IMR-90 (cell line): ENCODE results near the gene VKORC1L1. TPM values are rescaled to one million over a fixed set of nuclear protein-coding genes. Genes with fewer than 3 reads are reported as not detected.

Source experiments
- ATAC-seq: fragments of 200-7000 bp; cut with Tn5 transposase; 2 replicates; pipeline ENCODE4 v1.9.1; 2020; ENCODE audit warnings: low read depth, mild to moderate bottlenecking, moderate library complexity
- BruUV-seq: library from RNA; stranded (reverse); fragments of 400-500 nt; replicated peaks from 2 replicates; lab custom pipeline; 2021; lab: Mats Ljungman, UMichigan
- CTCF ChIA-PET: fragments of 300-600 bp; formaldehyde crosslinking; extraction: SDS; loops from one replicate; lab custom pipeline; 2021; ENCODE audit warnings: antibody characterized with exemption; lab: Yijun Ruan, JAX
- POLR2A ChIA-PET: fragments of 300-600 bp; sonication (Branson Sonifier 250); formaldehyde crosslinking; loops from one replicate; lab custom pipeline; 2022; ENCODE audit warnings: antibody characterized with exemption; ENCODE audit not compliant: unreplicated experiment; lab: Charles Lee
- DNase-seq: peaks from one replicate; pipeline ENCODE4 v3.0.0; 2013
- H2AFZ ChIP-seq: replicated peaks from 2 replicates; pipeline ENCODE3; 2013; ENCODE audit warnings: low read length, mild to moderate bottlenecking; ENCODE audit not compliant: poor library complexity
- H2AK5ac ChIP-seq: 2 replicates; pipeline ENCODE4 v1.6.1; 2013; ENCODE audit warnings: low read depth, low read length, inconsistent platforms
- H2AK9ac ChIP-seq: replicated peaks from 2 replicates; pipeline ENCODE3; 2013; ENCODE audit warnings: mild to moderate bottlenecking, low read depth, low read length, moderate library complexity; ENCODE audit not compliant: poor library complexity
- H2BK120ac ChIP-seq: 2 replicates; pipeline ENCODE4 v1.6.1; 2013; ENCODE audit warnings: low read depth, low read length, inconsistent platforms
- H2BK15ac ChIP-seq: 3 replicates; pipeline ENCODE4 v1.6.1; 2013; ENCODE audit warnings: low read depth, low read length, inconsistent platforms
- H2BK20ac ChIP-seq: 2 replicates; pipeline ENCODE4 v1.6.1; 2013; ENCODE audit warnings: low read depth, mild to moderate bottlenecking, inconsistent platforms, low read length, moderate library complexity
- H2BK5ac ChIP-seq: 2 replicates; pipeline ENCODE4 v1.6.1; 2013; ENCODE audit warnings: mild to moderate bottlenecking, low read depth, low read length, inconsistent platforms; ENCODE audit not compliant: poor library complexity, severe bottlenecking
- H3K14ac ChIP-seq: replicated peaks from 2 replicates; pipeline ENCODE4 v1.6.1; 2013; ENCODE audit warnings: low read depth, low read length, inconsistent platforms
- H3K18ac ChIP-seq: 2 replicates; pipeline ENCODE4 v1.6.1; 2013; ENCODE audit warnings: low read depth, low read length, control low read depth
- H3K23ac ChIP-seq: 2 replicates; pipeline ENCODE4 v1.6.1; 2013; ENCODE audit warnings: low read depth, low read length, inconsistent platforms
- H3K27ac ChIP-seq: 2 replicates; pipeline ENCODE4 v1.5.1; 2013; ENCODE audit warnings: mild to moderate bottlenecking, control low read depth, low read length; ENCODE audit not compliant: insufficient read depth
- H3K27me3 ChIP-seq: 2 replicates; pipeline ENCODE4 v1.6.1; 2013; ENCODE audit warnings: low read length; ENCODE audit not compliant: control insufficient read depth, insufficient read depth
- H3K36me3 ChIP-seq: 2 replicates; pipeline ENCODE4 v1.6.1; 2013; ENCODE audit warnings: low read length, mixed read lengths; ENCODE audit not compliant: control insufficient read depth, insufficient read depth
- H3K4ac ChIP-seq: 2 replicates; pipeline ENCODE4 v1.6.1; 2013; ENCODE audit warnings: low read depth, low read length, inconsistent platforms
- H3K4me1 ChIP-seq: 2 replicates; pipeline ENCODE4 v1.6.1; 2013; ENCODE audit warnings: low read length, mixed read lengths; ENCODE audit not compliant: control insufficient read depth, insufficient read depth
- H3K4me2 ChIP-seq: 2 replicates; pipeline ENCODE4 v1.6.1; 2013; ENCODE audit warnings: low read depth, mild to moderate bottlenecking, control low read depth, low read length, moderate library complexity
- H3K4me3 ChIP-seq: 2 replicates; pipeline ENCODE4 v1.5.1; 2013; ENCODE audit warnings: low read depth, mild to moderate bottlenecking, control low read depth, low read length, moderate library complexity; ENCODE audit not compliant: insufficient read depth
- H3K56ac ChIP-seq: 2 replicates; pipeline ENCODE4 v1.6.1; 2013; ENCODE audit warnings: low read length, inconsistent platforms; ENCODE audit not compliant: insufficient read depth; ENCODE audit errors: extremely low read depth
- H3K79me1 ChIP-seq, 2 experiments: 2 replicates each; pipeline ENCODE4 v1.6.1; 2013; ENCODE audit warnings: low read length in 2 of 2, inconsistent platforms in 1 of 2, low read depth in 1 of 2
- H3K9ac ChIP-seq: 2 replicates; pipeline ENCODE4 v1.6.1; 2013; ENCODE audit warnings: low read depth, low read length, control low read depth
- H3K9me1 ChIP-seq: 2 replicates; pipeline ENCODE4 v1.6.1; 2013; ENCODE audit warnings: low read length, inconsistent platforms; ENCODE audit not compliant: insufficient read depth
- H3K9me3 ChIP-seq: 2 replicates; pipeline ENCODE4 v1.6.1; 2013; ENCODE audit warnings: low read length; ENCODE audit not compliant: control insufficient read depth, insufficient read depth
- H4K20me1 ChIP-seq: 2 replicates; pipeline ENCODE4 v1.6.1; 2013; ENCODE audit warnings: low read length, inconsistent platforms; ENCODE audit not compliant: insufficient read depth
- H4K5ac ChIP-seq: 2 replicates; pipeline ENCODE4 v1.6.1; 2013; ENCODE audit warnings: mild to moderate bottlenecking, low read depth, low read length, control low read depth
- H4K8ac ChIP-seq, 2 experiments: 2 replicates each; pipeline ENCODE4 v1.6.1; 2013; ENCODE audit warnings: low read depth in 2 of 2, low read length in 2 of 2, control low read depth in 1 of 2, inconsistent platforms in 1 of 2
- H4K91ac ChIP-seq: 2 replicates; pipeline ENCODE4 v1.6.1; 2013; ENCODE audit warnings: low read depth, low read length, inconsistent platforms; ENCODE audit not compliant: insufficient read depth
- BHLHE40 ChIP-seq: fragments of 150-350 bp; IDR thresholded peaks from 2 replicates; pipeline ENCODE4 v1.6.1; 2016; ENCODE audit warnings: mild to moderate bottlenecking, low read depth, low read length
- CEBPB ChIP-seq: IDR thresholded peaks from 2 replicates; pipeline ENCODE4 v1.6.1; 2012; ENCODE audit warnings: low read depth, low read length, improper control_type of control experiment
- MAFK ChIP-seq: IDR thresholded peaks from 2 replicates; pipeline ENCODE4 v1.6.1; 2012; ENCODE audit warnings: low read depth, low read length, improper control_type of control experiment
- MAZ ChIP-seq: IDR thresholded peaks from 2 replicates; pipeline ENCODE4 v1.6.1; 2012; ENCODE audit warnings: low read depth, mild to moderate bottlenecking, low read length, improper control_type of control experiment, moderate library complexity, borderline replicate concordance
- MXI1 ChIP-seq: IDR thresholded peaks from 2 replicates; pipeline ENCODE4 v1.6.1; 2012; ENCODE audit warnings: low read depth, mild to moderate bottlenecking, low read length, moderate library complexity, borderline replicate concordance
- POLR2A ChIP-seq: IDR thresholded peaks from 2 replicates; pipeline ENCODE4 v1.6.1; 2012; ENCODE audit warnings: mild to moderate bottlenecking, low read depth, low read length
- RAD21 ChIP-seq: IDR thresholded peaks from 2 replicates; pipeline ENCODE4 v1.6.1; 2012; ENCODE audit warnings: low read length, improper control_type of control experiment
- RCOR1 ChIP-seq: IDR thresholded peaks from 2 replicates; pipeline ENCODE4 v1.6.1; 2012; ENCODE audit warnings: mild to moderate bottlenecking, low read length, improper control_type of control experiment; ENCODE audit not compliant: insufficient replicate concordance
- RFX5 ChIP-seq: IDR thresholded peaks from 2 replicates; pipeline ENCODE4 v1.8.0; 2012; ENCODE audit warnings: low read depth, mild to moderate bottlenecking, low read length, moderate library complexity
- SMC3 ChIP-seq: fragments of 150-350 bp; IDR thresholded peaks from 2 replicates; pipeline ENCODE4 v1.6.1; 2016; ENCODE audit warnings: low read depth, mild to moderate bottlenecking, antibody characterized with exemption, low read length, moderate library complexity
- USF2 ChIP-seq: fragments of 150-350 bp; IDR thresholded peaks from 2 replicates; pipeline ENCODE4 v1.6.1; 2017; ENCODE audit warnings: mild to moderate bottlenecking, antibody characterized with exemption, low read length, low read depth
- WGBS, 2 experiments: methylation state at CpG; one replicate each; pipeline versions ENCODE4 v1.1.5 to v1.1.7; 2013; ENCODE audit warnings: missing lambda C conversion rate in 2 of 2; ENCODE audit not compliant: insufficient read length in 1 of 2; ENCODE audit errors: extremely low coverage in 2 of 2; 5-methylcytosine and 5-hydroxymethylcytosine counted together
- dilution Hi-C: fragments of 300-500 bp; cut with HindIII; formaldehyde crosslinking; loops from one replicate; pipeline ENCODE4 v1.14.3; 2018; ENCODE audit warnings: low sequenced_read_pairs; ENCODE audit not compliant: unreplicated experiment
- in situ Hi-C: fragments of 300-500 bp; cut with MboI; formaldehyde crosslinking; loops from 3 replicates; pipeline ENCODE4 v1.14.3; 2019; ENCODE audit warnings: low sequenced_read_pairs, inconsistent platforms, mixed read lengths
- intact Hi-C: fragments of 100-400 bp; cut with micrococcal nuclease; formaldehyde crosslinking; loops from 2 replicates; pipeline ENCODE4 v1.10.0; 2022
- polyA plus RNA-seq, 3 experiments: library from polyadenylated mRNA; depleted of rRNA; stranded (reverse); fragments of >200 nt; gene quantifications; 2 replicates each; pipeline ENCODE4 v1.2.3, GENCODE V29; 2012; ENCODE audit warnings: low replicate concordance in 1 of 3
- total RNA-seq: library from RNA; depleted of rRNA; stranded (reverse); fragments of >200 nt; gene quantifications from 2 replicates; pipeline ENCODE4 v1.2.3, GENCODE V29; 2012
- TF ChIP-seq, protein P1 (sequence below): conservative IDR thresholded peaks from 2 replicates; pipeline ENCODE4 v1.5.1; 2012; ENCODE audit warnings: mild to moderate bottlenecking, low read depth, low read length, improper control_type of control experiment
- TF ChIP-seq, protein P2 (sequence below): fragments of 150-350 bp; IDR thresholded peaks from 2 replicates; pipeline ENCODE4 v1.6.1; 2016; ENCODE audit warnings: low read depth, mild to moderate bottlenecking, low read length, moderate library complexity, borderline replicate concordance

The VKORC1L1 gene
- total and polyA plus RNA-seq, 2 of the 4 experiments (the other 2 are of a cell fraction): 12.5 to 14.5 TPM

- TF ChIP-seq RFX5: no peak
Measured at GRCh38 chr7:65983965-65984658, 111.2 kb downstream of the VKORC1L1 start (continued).

DNA sequence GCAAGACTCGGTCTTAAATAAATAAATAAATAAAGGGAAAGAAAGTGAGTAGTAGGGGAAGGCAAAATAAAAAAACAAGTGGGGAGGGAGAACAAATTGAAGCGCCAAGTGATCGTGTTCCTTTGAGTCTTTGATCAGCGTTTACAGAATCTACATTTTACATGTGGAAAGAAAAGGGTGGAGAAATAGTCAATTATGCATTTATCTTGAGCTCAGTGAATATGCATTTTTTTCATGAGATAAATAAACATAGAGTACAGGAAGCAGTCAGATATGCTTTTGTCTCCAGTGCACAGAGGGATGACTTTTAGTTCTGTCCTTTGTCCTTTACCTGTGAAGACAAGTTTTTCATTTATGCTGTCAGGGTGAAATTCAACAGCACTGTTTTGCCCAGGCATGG, 115.2 kb downstream of the VKORC1L1 start:
- H3K14ac ChIP-seq: no peak overlapping the region
- no peak overlapping the region for H3K18ac ChIP-seq
- no peak overlapping the region for H3K9ac ChIP-seq
- CTCF ChIA-PET: no interaction called here
- no TSS peak for BruUV-seq
- H2AK5ac ChIP-seq: no peak overlapping the region
- H3K23ac ChIP-seq: no peak overlapping the region
- no peak overlapping the region for H4K8ac ChIP-seq
- 0 out of 2 replicates have a peak, but pooled peaks cover 6% of the 10 kb centered on the region for H3K9me1 ChIP-seq
- H3K4me1 ChIP-seq: no peaks in the 10 kb centered on the region
- no CpG with 5 or more reads among the region's 4 CpGs for WGBS, 2 experiments
- H3K79me1 ChIP-seq: no peaks in the 10 kb centered on the region
- no peak overlapping the region for H2AK9ac ChIP-seq
- ATAC-seq (no peak), DNase-seq (no peak)
- H2AFZ ChIP-seq: no peak overlapping the region
- no peaks in the 10 kb centered on the region for H3K27me3 ChIP-seq
- no peak overlapping the region for H4K91ac ChIP-seq
- dilution Hi-C loops: no loop called here
- in situ Hi-C loops: no loop called here
- POLR2A ChIA-PET: no interaction called here
- no peak overlapping the region for H2BK5ac ChIP-seq
- H3K36me3 ChIP-seq: no peaks in the 10 kb centered on the region
- no peak overlapping the region for H3K4ac ChIP-seq
- H4K20me1 ChIP-seq: no peaks in the 10 kb centered on the region
- no peak overlapping the region for H2BK120ac ChIP-seq
- H2BK20ac ChIP-seq: no peak overlapping the region
- H3K27ac ChIP-seq: no peak overlapping the region
- no peaks in the 10 kb centered on the region for H3K9me3 ChIP-seq
- no peak overlapping the region for H2BK15ac ChIP-seq
- intact Hi-C loops: no loop called here
- H4K5ac ChIP-seq: no peak overlapping the region
- H3K4me2 ChIP-seq: no peak overlapping the region
- no peak overlapping the region for H3K56ac ChIP-seq
- no peak overlapping the region for H3K4me3 ChIP-seq
- TF ChIP-seq RCOR1 (no peak), SMC3 (no peak), RFX5 (no peak), BHLHE40 (no peak), USF2 (no peak), MAZ (no peak), RAD21 (no peak), MXI1 (no peak), CEBPB (no peak), MAFK (no peak), POLR2A (no peak)
- TF ChIP-seq, protein P1, sequence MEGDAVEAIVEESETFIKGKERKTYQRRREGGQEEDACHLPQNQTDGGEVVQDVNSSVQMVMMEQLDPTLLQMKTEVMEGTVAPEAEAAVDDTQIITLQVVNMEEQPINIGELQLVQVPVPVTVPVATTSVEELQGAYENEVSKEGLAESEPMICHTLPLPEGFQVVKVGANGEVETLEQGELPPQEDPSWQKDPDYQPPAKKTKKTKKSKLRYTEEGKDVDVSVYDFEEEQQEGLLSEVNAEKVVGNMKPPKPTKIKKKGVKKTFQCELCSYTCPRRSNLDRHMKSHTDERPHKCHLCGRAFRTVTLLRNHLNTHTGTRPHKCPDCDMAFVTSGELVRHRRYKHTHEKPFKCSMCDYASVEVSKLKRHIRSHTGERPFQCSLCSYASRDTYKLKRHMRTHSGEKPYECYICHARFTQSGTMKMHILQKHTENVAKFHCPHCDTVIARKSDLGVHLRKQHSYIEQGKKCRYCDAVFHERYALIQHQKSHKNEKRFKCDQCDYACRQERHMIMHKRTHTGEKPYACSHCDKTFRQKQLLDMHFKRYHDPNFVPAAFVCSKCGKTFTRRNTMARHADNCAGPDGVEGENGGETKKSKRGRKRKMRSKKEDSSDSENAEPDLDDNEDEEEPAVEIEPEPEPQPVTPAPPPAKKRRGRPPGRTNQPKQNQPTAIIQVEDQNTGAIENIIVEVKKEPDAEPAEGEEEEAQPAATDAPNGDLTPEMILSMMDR: no peak
- TF ChIP-seq, protein P2, sequence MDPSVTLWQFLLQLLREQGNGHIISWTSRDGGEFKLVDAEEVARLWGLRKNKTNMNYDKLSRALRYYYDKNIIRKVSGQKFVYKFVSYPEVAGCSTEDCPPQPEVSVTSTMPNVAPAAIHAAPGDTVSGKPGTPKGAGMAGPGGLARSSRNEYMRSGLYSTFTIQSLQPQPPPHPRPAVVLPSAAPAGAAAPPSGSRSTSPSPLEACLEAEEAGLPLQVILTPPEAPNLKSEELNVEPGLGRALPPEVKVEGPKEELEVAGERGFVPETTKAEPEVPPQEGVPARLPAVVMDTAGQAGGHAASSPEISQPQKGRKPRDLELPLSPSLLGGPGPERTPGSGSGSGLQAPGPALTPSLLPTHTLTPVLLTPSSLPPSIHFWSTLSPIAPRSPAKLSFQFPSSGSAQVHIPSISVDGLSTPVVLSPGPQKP: no peak
